Suprapubic skin (tissue), 4 donors: ENCODE data around the gene R3HCC1L.

ENCODE experiments used
- CTCF ChIP-seq, 2 donors: fragments of 200-600 bp in 1 of 2; fragments of 450-650 bp in 1 of 2; sonication (generic) in 1 of 2; IDR thresholded peaks; one replicate each; pipeline ENCODE4 v1.5.1; 2016 to 2019; ENCODE audit warnings: antibody characterized with exemption in 2 of 2, mild to moderate bottlenecking in 1 of 2, moderate library complexity in 1 of 2
- EP300 ChIP-seq: sonication (generic); formaldehyde crosslinking; IDR thresholded peaks from one replicate; pipeline ENCODE4 v1.6.1; 2017; ENCODE audit warnings: antibody characterized with exemption
- POLR2A ChIP-seq, 2 donors: fragments of 450-650 bp; IDR thresholded peaks; one replicate each; pipeline ENCODE4 v1.6.1; 2017; ENCODE audit warnings: antibody characterized with exemption in 2 of 2, mild to moderate bottlenecking in 2 of 2, moderate library complexity in 2 of 2
- POLR2AphosphoS5 ChIP-seq, 3 donors: sonication (generic); formaldehyde crosslinking; IDR thresholded peaks; one replicate each; pipeline ENCODE4 v1.6.1; 2017; ENCODE audit warnings: antibody characterized with exemption in 3 of 3

DNA sequence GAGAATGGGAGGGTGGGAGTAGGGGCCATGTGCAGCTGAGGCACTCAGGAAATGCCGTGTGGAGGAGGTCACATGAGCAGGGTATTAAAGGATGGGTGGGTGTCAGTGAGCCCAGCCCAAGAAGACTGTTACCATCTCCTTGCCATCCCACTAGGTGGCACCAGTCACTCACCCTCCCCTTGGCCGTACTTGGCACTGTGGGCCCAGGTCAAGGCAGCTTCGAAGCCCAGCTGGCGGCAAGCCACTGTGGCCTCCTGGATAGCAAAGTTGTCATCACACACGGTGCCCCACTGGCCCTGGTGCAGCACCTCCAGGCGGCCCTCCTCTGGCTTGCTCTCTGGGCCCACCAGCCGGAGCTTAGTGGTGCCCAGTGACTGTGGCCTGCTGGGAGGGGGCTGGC, 128.1 kb downstream of the R3HCC1L start:
- TF ChIP-seq POLR2A (IDR thresholded peaks at IDR 0.05) = no peak
- TF ChIP-seq CTCF (IDR thresholded peaks at IDR 0.05) = no peak
- no peak for TF ChIP-seq POLR2AphosphoS5 (IDR thresholded peaks at IDR 0.05)
- no peak for TF ChIP-seq EP300
